HepG2 (cell line): ENCODE data around the gene SUSD3. TPM values are rescaled to one million over a fixed set of nuclear protein-coding genes. Genes with fewer than 3 reads are reported as not detected.

Experiments
- ATAC-seq: fragments of 200-7000 bp; cut with Tn5 transposase; 3 replicates; pipeline ENCODE4 v1.9.1; 2020; ENCODE audit warnings: mild to moderate bottlenecking, moderate library complexity
- BruUV-seq: library from RNA; stranded (reverse); fragments of 400-500 nt; replicated peaks from 2 replicates; lab custom pipeline; 2021; lab: Mats Ljungman, UMichigan
- CTCF ChIA-PET: fragments of 300-600 bp; formaldehyde crosslinking; extraction: SDS; loops from one replicate; lab custom pipeline; 2021; ENCODE audit warnings: low total read pairs, inconsistent platforms, low intra/inter-chr PET ratio; lab: Yijun Ruan, JAX
- POLR2A ChIA-PET: fragments of 350-600 bp; sonication (Branson Sonifier 250); formaldehyde crosslinking; loops from one replicate; lab custom pipeline; 2020; ENCODE audit warnings: antibody characterized with exemption, inconsistent platforms; lab: Yijun Ruan, JAX
- DNase-seq: peaks from one replicate; pipeline ENCODE4 v3.0.0-alpha.2; 2015; ENCODE audit warnings: low spot score
- FAIRE-seq: peaks from 3 replicates; lab custom pipeline; 2011; peaks lifted over from hg19 to GRCh38; lab: Jason Lieb, UNC
- H2AFZ ChIP-seq: one replicate; pipeline ENCODE4 v1.6.1; 2011; ENCODE audit warnings: low read length, inconsistent platforms
- H3K27ac ChIP-seq: fragments of 300-600 bp; 3 replicates; pipeline ENCODE4 v1.8.0; 2011; ENCODE audit warnings: mixed run types, mild to moderate bottlenecking, mixed read lengths, low read length, inconsistent platforms; ENCODE audit not compliant: insufficient read depth; ENCODE audit errors: extremely low read length
- H3K27me3 ChIP-seq, 2 experiments: fragments of 200-600 bp in 1 of 2; 2 replicates in 1 of 2; 3 replicates in 1 of 2; pipeline versions ENCODE4 v1.6.0 to v1.8.0; 2011; ENCODE audit warnings: low read length in 2 of 2, mild to moderate bottlenecking in 2 of 2, moderate library complexity in 2 of 2, inconsistent platforms in 1 of 2; ENCODE audit not compliant: insufficient read depth in 2 of 2, control insufficient read depth in 1 of 2
- H3K36me3 ChIP-seq, 2 experiments: fragments of 200-600 bp in 1 of 2; replicated peaks in 1 of 2; 2 replicates in 1 of 2; 3 replicates in 1 of 2; pipeline versions ENCODE4 v1.5.1 to v1.8.0; 2011; ENCODE audit warnings: low read length in 2 of 2, inconsistent platforms in 1 of 2; ENCODE audit not compliant: insufficient read depth in 2 of 2, control insufficient read depth in 1 of 2
- H3K4me1 ChIP-seq: 2 replicates; pipeline ENCODE4 v1.5.1; 2012; ENCODE audit warnings: low read length, inconsistent platforms; ENCODE audit not compliant: insufficient read depth
- H3K4me2 ChIP-seq: 2 replicates; pipeline ENCODE4 v1.6.0; 2011; ENCODE audit warnings: low read depth, low read length, inconsistent platforms
- H3K4me3 ChIP-seq, 3 experiments: fragments of 200-600 bp in 1 of 3; sonication (generic), shearing (Covaris generic) in 1 of 3; replicated peaks in 1 of 3; 2 replicates each; pipeline ENCODE4 v1.5.1; 2011 to 2016; ENCODE audit warnings: low read length in 3 of 3, inconsistent platforms in 2 of 3, low read depth in 2 of 3, mild to moderate bottlenecking in 2 of 3, control low read depth in 1 of 3, mixed read lengths in 1 of 3; ENCODE audit not compliant: insufficient read depth in 1 of 3
- H3K79me2 ChIP-seq: one replicate; pipeline ENCODE4 v1.6.1; 2011; ENCODE audit warnings: low read length, inconsistent platforms; ENCODE audit not compliant: insufficient read depth
- H3K9ac ChIP-seq: 2 replicates; pipeline ENCODE4 v1.6.0; 2011; ENCODE audit warnings: mild to moderate bottlenecking, low read depth, low read length, inconsistent platforms; ENCODE audit not compliant: insufficient read depth
- H3K9me3 ChIP-seq: 2 replicates; pipeline ENCODE4 v1.5.1; 2012; ENCODE audit warnings: mild to moderate bottlenecking, low read length
- H4K20me1 ChIP-seq: 2 replicates; pipeline ENCODE4 v1.6.0; 2011; ENCODE audit warnings: inconsistent platforms, mild to moderate bottlenecking, low read length, moderate library complexity; ENCODE audit not compliant: insufficient read depth
- ATF7 ChIP-seq, 2 experiments: fragments of 450-650 bp in 1 of 2; sonication (generic) in 1 of 2; formaldehyde crosslinking in 1 of 2; IDR thresholded peaks; 2 replicates each; pipeline versions ENCODE4 v1.4.0 to v1.6.1; 2016 to 2020; ENCODE audit warnings: antibody characterized with exemption in 1 of 2, mild to moderate bottlenecking in 1 of 2, missing genetic modification reagents in 1 of 2
- FOXK2 ChIP-seq: fragments of 450-650 bp; IDR thresholded peaks from 2 replicates; pipeline ENCODE4 v1.6.1; 2016
- HIVEP1 ChIP-seq: sonication (generic); formaldehyde crosslinking; IDR thresholded peaks from 2 replicates; pipeline ENCODE4 v1.4.0; 2020; ENCODE audit warnings: mild to moderate bottlenecking, missing genetic modification reagents
- NKX3-1 ChIP-seq: sonication (generic); formaldehyde crosslinking; IDR thresholded peaks from 2 replicates; pipeline ENCODE4 v1.5.0; 2020; ENCODE audit warnings: missing genetic modification reagents
- PHB2 ChIP-seq: fragments of 450-650 bp; IDR thresholded peaks from 2 replicates; pipeline ENCODE4 v1.6.1; 2018; ENCODE audit not compliant: partially characterized antibody
- SAP130 ChIP-seq: IDR thresholded peaks from 2 replicates; pipeline ENCODE4 v1.6.1; 2016; ENCODE audit warnings: low read depth
- SATB2 ChIP-seq: sonication (generic); formaldehyde crosslinking; IDR thresholded peaks from 2 replicates; pipeline ENCODE4 v1.5.0; 2020; ENCODE audit warnings: missing genetic modification reagents
- SKI ChIP-seq: fragments of 450-650 bp; IDR thresholded peaks from one replicate; pipeline ENCODE4 v1.6.1; 2018; ENCODE audit warnings: mild to moderate bottlenecking; ENCODE audit not compliant: partially characterized antibody
- ZSCAN21 ChIP-seq: sonication (generic); formaldehyde crosslinking; IDR thresholded peaks from 2 replicates; pipeline ENCODE4 v1.8.0; 2022; ENCODE audit warnings: mild to moderate bottlenecking, missing genetic modification reagents, moderate library complexity, borderline replicate concordance
- WGBS: methylation state at CpG from one replicate; pipeline ENCODE4 v1.1.6; 2017; ENCODE audit warnings: low lambda C conversion rate; 5-methylcytosine and 5-hydroxymethylcytosine counted together
- in situ Hi-C: cut with HindIII; loops from 2 replicates; pipeline ENCODE4 v1.10.0; 2017; ENCODE audit warnings: low pct_unique_long_range_greater_than_20kb; ENCODE audit not compliant: extremely low pct_ligation_motif_present
- intact Hi-C: fragments of 100-400 bp; cut with micrococcal nuclease; formaldehyde crosslinking; loops from one replicate; pipeline ENCODE4 v1.10.0; 2022; ENCODE audit not compliant: unreplicated experiment
- polyA plus RNA-seq, 8 experiments: library from polyadenylated mRNA; depleted of rRNA in 3 of 8; stranded (reverse) in 7 of 8; unstranded in 1 of 8; fragments of >200 nt; fragmentation: Illumina TruSeq in 4 of 8; extraction: Trizol in 4 of 8; gene quantifications; 2 replicates each; pipeline versions ENCODE4 v1.2.1 to v1.2.3, GENCODE V29; 2011 to 2016; ENCODE audit warnings: low read depth in 4 of 8, missing spikeins in 1 of 8, mixed read lengths in 1 of 8; ENCODE audit not compliant: insufficient read depth in 1 of 8
- total RNA-seq, 5 experiments: library from RNA; depleted of rRNA; stranded (reverse); fragments of >200 nt; fragmentation: Illumina TruSeq; extraction: Trizol; gene quantifications; 2 replicates each; pipeline ENCODE4 v1.2.3, GENCODE V29; 2016; ENCODE audit warnings: low read depth in 1 of 5
- TF ChIP-seq, protein P1 (sequence below): sonication (generic); formaldehyde crosslinking; IDR thresholded peaks from 2 replicates; pipeline ENCODE4 v1.4.0; 2020; ENCODE audit warnings: missing genetic modification reagents, borderline replicate concordance
- TF ChIP-seq, protein P2 (sequence below): sonication (generic); formaldehyde crosslinking; IDR thresholded peaks from 2 replicates; pipeline ENCODE4 v1.5.0; 2020; ENCODE audit warnings: mild to moderate bottlenecking, missing genetic modification reagents, borderline replicate concordance
- TF ChIP-seq, protein P3 (sequence below): sonication (generic); formaldehyde crosslinking; conservative IDR thresholded peaks from 2 replicates; pipeline ENCODE4 v1.8.1; 2023; ENCODE audit warnings: missing genetic modification reagents
- TF ChIP-seq, protein P4 (sequence below): sonication (generic); formaldehyde crosslinking; IDR thresholded peaks from 2 replicates; pipeline ENCODE4 v1.8.0; 2022; ENCODE audit warnings: low read depth, missing genetic modification reagents

Gene SUSD3
- total and polyA plus RNA-seq, 2 of the 13 experiments (the other 11 are each of a cell fraction or from before 2014, with no cell fraction given), result 7.0 to 9.1 TPM

DNA sequence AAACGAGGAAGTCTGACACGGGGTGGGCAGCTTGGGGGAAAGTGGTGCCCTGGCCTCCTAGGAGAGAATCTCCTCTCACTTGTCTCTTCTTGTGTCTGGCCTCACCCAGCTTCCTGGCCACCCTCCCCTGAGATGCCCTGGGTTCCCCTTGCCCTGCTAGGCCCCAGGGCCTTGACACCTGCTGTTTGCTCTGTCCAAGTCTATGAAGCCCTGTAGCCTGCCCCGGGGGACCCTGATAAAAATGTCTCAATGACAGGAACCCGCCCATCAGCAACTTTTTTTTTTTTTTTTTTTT is 35.0 kb upstream of the SUSD3 start:
- ChIA-PET CTCF (no interaction called here), POLR2A (no interaction called here)
- FAIRE-seq, result no peak
- Histone ChIP-seq H4K20me1 (no peaks in the 10 kb centered on the region), H3K27me3 (no peaks in the 10 kb centered on the region), H3K4me1 (no peaks in the 10 kb centered on the region), H3K79me2 (no peaks in the 10 kb centered on the region), H3K27ac (no peak overlapping the region), H3K9ac (no peak overlapping the region), H3K4me2 (no peak overlapping the region), H2AFZ (no peak overlapping the region), H3K4me3 (no peak overlapping the region), H3K36me3 (no peaks in the 10 kb centered on the region), H3K9me3 (no peaks in the 10 kb centered on the region)
- no TSS peak for BruUV-seq
- in situ Hi-C loops, result no loop called here
- intact Hi-C loops, result no loop called here
- DNase-seq, result no peak
- 66% methylated on average over 4 of the region's 4 CpGs for WGBS
- ATAC-seq, result no peak
- TF ChIP-seq SATB2 (CRISPR knock-in tag), result no peak
- no peak for TF ChIP-seq SKI
- TF ChIP-seq, protein P1, sequence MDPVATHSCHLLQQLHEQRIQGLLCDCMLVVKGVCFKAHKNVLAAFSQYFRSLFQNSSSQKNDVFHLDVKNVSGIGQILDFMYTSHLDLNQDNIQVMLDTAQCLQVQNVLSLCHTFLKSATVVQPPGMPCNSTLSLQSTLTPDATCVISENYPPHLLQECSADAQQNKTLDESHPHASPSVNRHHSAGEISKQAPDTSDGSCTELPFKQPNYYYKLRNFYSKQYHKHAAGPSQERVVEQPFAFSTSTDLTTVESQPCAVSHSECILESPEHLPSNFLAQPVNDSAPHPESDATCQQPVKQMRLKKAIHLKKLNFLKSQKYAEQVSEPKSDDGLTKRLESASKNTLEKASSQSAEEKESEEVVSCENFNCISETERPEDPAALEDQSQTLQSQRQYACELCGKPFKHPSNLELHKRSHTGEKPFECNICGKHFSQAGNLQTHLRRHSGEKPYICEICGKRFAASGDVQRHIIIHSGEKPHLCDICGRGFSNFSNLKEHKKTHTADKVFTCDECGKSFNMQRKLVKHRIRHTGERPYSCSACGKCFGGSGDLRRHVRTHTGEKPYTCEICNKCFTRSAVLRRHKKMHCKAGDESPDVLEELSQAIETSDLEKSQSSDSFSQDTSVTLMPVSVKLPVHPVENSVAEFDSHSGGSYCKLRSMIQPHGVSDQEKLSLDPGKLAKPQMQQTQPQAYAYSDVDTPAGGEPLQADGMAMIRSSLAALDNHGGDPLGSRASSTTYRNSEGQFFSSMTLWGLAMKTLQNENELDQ (CRISPR knock-in tag), result no peak
- TF ChIP-seq PHB2, result no peak
- TF ChIP-seq, protein P2, sequence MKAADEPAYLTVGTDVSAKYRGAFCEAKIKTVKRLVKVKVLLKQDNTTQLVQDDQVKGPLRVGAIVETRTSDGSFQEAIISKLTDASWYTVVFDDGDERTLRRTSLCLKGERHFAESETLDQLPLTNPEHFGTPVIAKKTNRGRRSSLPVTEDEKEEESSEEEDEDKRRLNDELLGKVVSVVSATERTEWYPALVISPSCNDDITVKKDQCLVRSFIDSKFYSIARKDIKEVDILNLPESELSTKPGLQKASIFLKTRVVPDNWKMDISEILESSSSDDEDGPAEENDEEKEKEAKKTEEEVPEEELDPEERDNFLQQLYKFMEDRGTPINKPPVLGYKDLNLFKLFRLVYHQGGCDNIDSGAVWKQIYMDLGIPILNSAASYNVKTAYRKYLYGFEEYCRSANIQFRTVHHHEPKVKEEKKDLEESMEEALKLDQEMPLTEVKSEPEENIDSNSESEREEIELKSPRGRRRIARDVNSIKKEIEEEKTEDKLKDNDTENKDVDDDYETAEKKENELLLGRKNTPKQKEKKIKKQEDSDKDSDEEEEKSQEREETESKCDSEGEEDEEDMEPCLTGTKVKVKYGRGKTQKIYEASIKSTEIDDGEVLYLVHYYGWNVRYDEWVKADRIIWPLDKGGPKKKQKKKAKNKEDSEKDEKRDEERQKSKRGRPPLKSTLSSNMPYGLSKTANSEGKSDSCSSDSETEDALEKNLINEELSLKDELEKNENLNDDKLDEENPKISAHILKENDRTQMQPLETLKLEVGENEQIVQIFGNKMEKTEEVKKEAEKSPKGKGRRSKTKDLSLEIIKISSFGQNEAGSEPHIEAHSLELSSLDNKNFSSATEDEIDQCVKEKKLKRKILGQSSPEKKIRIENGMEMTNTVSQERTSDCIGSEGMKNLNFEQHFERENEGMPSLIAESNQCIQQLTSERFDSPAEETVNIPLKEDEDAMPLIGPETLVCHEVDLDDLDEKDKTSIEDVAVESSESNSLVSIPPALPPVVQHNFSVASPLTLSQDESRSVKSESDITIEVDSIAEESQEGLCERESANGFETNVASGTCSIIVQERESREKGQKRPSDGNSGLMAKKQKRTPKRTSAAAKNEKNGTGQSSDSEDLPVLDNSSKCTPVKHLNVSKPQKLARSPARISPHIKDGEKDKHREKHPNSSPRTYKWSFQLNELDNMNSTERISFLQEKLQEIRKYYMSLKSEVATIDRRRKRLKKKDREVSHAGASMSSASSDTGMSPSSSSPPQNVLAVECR (CRISPR knock-in tag), result no peak
- TF ChIP-seq, protein P3, sequence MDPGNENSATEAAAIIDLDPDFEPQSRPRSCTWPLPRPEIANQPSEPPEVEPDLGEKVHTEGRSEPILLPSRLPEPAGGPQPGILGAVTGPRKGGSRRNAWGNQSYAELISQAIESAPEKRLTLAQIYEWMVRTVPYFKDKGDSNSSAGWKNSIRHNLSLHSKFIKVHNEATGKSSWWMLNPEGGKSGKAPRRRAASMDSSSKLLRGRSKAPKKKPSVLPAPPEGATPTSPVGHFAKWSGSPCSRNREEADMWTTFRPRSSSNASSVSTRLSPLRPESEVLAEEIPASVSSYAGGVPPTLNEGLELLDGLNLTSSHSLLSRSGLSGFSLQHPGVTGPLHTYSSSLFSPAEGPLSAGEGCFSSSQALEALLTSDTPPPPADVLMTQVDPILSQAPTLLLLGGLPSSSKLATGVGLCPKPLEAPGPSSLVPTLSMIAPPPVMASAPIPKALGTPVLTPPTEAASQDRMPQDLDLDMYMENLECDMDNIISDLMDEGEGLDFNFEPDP (CRISPR knock-in tag), result no peak
- no peak for TF ChIP-seq FOXK2
- TF ChIP-seq, protein P4, sequence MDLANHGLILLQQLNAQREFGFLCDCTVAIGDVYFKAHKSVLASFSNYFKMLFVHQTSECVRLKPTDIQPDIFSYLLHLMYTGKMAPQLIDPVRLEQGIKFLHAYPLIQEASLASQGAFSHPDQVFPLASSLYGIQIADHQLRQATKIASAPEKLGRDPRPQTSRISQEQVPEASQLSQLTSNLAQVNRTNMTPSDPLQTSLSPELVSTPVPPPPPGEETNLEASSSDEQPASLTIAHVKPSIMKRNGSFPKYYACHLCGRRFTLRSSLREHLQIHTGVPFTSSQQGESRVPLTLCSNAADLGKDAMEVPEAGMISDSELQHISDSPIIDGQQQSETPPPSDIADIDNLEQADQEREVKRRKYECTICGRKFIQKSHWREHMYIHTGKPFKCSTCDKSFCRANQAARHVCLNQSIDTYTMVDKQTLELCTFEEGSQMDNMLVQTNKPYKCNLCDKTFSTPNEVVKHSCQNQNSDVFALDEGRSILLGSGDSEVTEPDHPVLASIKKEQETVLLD, result no peak
- TF ChIP-seq SAP130 (CRISPR knock-in tag), result no peak
- no peak for TF ChIP-seq HIVEP1 (CRISPR knock-in tag)
- no peak for TF ChIP-seq ATF7 (IDR thresholded peaks at IDR 0.05)
- no peak for TF ChIP-seq ATF7 (CRISPR knock-in tag; IDR thresholded peaks at IDR 0.05)
- TF ChIP-seq ZSCAN21 (CRISPR knock-in tag), result no peak
- TF ChIP-seq NKX3-1 (CRISPR knock-in tag), result no peak
